ENCODE results near the gene LCA5L.
A peak's percentile ranks its signal among the peaks of the same experiment; 100 is the strongest.
"Not testable (repeated sequence)": the region's sequence is repeated elsewhere in the genome, so short reads cannot be mapped to it uniquely, and the experiment has no call there.

Gene LCA5L

DNA sequence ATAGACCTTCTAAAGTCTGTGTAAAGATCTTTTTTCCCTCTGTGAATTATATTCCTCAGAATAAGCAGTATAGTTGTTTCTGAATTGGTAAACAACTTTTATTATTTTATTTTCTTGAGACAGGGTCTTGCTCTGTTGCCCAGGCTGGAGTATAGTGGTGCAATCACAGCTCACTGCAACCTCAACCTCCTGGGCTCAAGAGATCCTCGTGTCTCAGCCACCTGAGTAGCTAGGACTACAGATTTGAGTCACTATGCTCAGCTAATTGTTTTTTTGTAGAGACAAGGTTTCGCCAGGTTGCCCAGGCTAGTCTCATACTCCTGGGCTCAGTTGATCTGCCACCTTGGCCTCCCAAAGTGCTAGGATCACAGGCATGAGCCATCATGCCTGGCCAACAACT is 70.1 kb downstream of the LCA5L start:
- no peak for DNase-seq (ENCODE audit: low spot score)
- in situ Hi-C loops (cut with MboI; ENCODE audit: low sequenced_read_pairs, unreplicated experiment) = loop anchor here (25.0 kb wide), 1 partner anchor 188 kb away; the partner anchor contains the start of gene PSMG1
- TF ChIP-seq, protein P1, sequence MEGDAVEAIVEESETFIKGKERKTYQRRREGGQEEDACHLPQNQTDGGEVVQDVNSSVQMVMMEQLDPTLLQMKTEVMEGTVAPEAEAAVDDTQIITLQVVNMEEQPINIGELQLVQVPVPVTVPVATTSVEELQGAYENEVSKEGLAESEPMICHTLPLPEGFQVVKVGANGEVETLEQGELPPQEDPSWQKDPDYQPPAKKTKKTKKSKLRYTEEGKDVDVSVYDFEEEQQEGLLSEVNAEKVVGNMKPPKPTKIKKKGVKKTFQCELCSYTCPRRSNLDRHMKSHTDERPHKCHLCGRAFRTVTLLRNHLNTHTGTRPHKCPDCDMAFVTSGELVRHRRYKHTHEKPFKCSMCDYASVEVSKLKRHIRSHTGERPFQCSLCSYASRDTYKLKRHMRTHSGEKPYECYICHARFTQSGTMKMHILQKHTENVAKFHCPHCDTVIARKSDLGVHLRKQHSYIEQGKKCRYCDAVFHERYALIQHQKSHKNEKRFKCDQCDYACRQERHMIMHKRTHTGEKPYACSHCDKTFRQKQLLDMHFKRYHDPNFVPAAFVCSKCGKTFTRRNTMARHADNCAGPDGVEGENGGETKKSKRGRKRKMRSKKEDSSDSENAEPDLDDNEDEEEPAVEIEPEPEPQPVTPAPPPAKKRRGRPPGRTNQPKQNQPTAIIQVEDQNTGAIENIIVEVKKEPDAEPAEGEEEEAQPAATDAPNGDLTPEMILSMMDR (IDR thresholded peaks at IDR 0.05; ENCODE audit: borderline replicate concordance, control extremely low read depth, extremely low read depth, insufficient read depth, missing control alignments) = no peak

GRCh38 chr21:39374046-39374445 is 71.5 kb downstream of the LCA5L start:
- in situ Hi-C loops (cut with MboI; ENCODE audit: low sequenced_read_pairs, unreplicated experiment) = no loop called here
- DNase-seq (ENCODE audit: low spot score) = peak; percentile 4
- TF ChIP-seq, protein P1 (IDR thresholded peaks at IDR 0.05; ENCODE audit: borderline replicate concordance, control extremely low read depth, extremely low read depth, insufficient read depth, missing control alignments) = no peak

- TF ChIP-seq, protein P1 (IDR thresholded peaks at IDR 0.05; ENCODE audit: borderline replicate concordance, control extremely low read depth, extremely low read depth, insufficient read depth, missing control alignments) = no peak
- in situ Hi-C loops (cut with MboI; ENCODE audit: low sequenced_read_pairs, unreplicated experiment) = no loop called here
- peak; percentile 23 for DNase-seq (ENCODE audit: low spot score)
Measured at GRCh38 chr21:39373634-39374033, 71.9 kb downstream of the LCA5L start.

- DNase-seq (ENCODE audit: low spot score); in situ Hi-C loops (cut with MboI; ENCODE audit: low sequenced_read_pairs, unreplicated experiment): not testable (repeated sequence)
Measured at GRCh38 chr21:39369896-39370288, 75.7 kb downstream of the LCA5L start.

DNA sequence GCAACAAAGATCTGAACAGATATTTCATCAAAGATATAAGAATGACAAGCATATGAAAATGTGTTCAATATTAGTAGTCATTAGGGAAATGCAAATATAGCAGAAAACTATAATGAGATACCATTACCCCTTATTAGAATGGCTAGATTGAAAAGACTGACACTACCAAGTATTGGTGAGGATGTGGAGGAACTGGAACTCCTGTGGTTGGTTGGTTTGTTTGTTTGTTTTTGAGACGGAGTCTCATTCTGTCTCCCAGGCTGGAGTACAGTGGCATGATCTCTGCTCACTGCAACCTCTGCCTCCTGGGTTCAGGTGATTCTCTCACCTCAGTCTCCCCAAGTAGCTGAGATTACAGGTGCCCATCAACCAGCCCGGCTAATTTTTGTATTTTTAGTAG is 77.8 kb downstream of the LCA5L start:
- TF ChIP-seq, protein P1 (IDR thresholded peaks at IDR 0.05; ENCODE audit: borderline replicate concordance, control extremely low read depth, extremely low read depth, insufficient read depth, missing control alignments) = no peak
- in situ Hi-C loops (cut with MboI; ENCODE audit: low sequenced_read_pairs, unreplicated experiment) = no loop called here
- DNase-seq (ENCODE audit: low spot score) = no peak

DNA sequence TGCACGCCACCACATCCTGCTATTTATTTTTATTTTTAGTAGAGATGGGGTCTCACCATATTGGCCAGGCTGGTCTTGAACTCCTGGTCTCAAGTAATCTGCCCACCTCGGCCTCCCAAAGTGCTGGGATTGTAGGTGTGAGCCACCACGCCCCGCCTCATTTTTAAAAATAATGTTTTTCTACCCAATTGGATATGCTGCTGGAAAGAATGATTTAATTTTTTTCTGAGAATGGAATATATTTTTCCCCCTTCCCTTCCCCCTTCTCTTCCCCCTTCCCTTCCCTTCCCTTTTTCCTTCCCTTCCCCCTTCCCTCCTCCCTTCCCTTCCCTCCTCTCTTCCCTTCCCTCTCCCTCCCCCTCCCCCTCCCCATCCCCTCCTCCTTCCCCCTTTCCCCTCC is 79.0 kb downstream of the LCA5L start:
- DNase-seq (ENCODE audit: low spot score) = no peak
- TF ChIP-seq, protein P1 (IDR thresholded peaks at IDR 0.05; ENCODE audit: borderline replicate concordance, control extremely low read depth, extremely low read depth, insufficient read depth, missing control alignments) = no peak
- in situ Hi-C loops (cut with MboI; ENCODE audit: low sequenced_read_pairs, unreplicated experiment) = no loop called here

GRCh38 chr21:39364949-39365348 is 80.6 kb downstream of the LCA5L start:
- in situ Hi-C loops (cut with MboI; ENCODE audit: low sequenced_read_pairs, unreplicated experiment) = no loop called here
- TF ChIP-seq, protein P1 (IDR thresholded peaks at IDR 0.05; ENCODE audit: borderline replicate concordance, control extremely low read depth, extremely low read depth, insufficient read depth, missing control alignments) = no peak
- DNase-seq (ENCODE audit: low spot score) = no peak
